Chondrocyte (in vitro differentiated cells): ENCODE results near the gene LYZ. TPM values are rescaled to one million over a fixed set of nuclear protein-coding genes. Genes with fewer than 3 reads are reported as not detected.

ENCODE experiments used
- DNase-seq: peaks from one replicate; pipeline ENCODE4 v3.0.0; 2021; ENCODE audit warnings: mixed read lengths, low spot score
- H3K27ac Mint-ChIP-seq: one replicate; pipeline ENCODE4 v1.8.0; 2021; ENCODE audit warnings: mild to moderate bottlenecking, moderate library complexity, mixed read lengths; ENCODE audit not compliant: unreplicated experiment
- H3K27me3 Mint-ChIP-seq: 2 replicates; pipeline ENCODE4 v1.8.0; 2021; ENCODE audit warnings: low read depth, mixed read lengths
- H3K36me3 Mint-ChIP-seq: 2 replicates; pipeline ENCODE4 v1.8.0; 2021; ENCODE audit warnings: low read depth, mixed read lengths
- H3K4me1 Mint-ChIP-seq: 2 replicates; pipeline ENCODE4 v1.8.0; 2021; ENCODE audit warnings: low read depth, mild to moderate bottlenecking, mixed read lengths
- H3K4me3 Mint-ChIP-seq: one replicate; pipeline ENCODE4 v1.8.0; 2021; ENCODE audit warnings: mild to moderate bottlenecking, moderate library complexity, mixed read lengths; ENCODE audit not compliant: unreplicated experiment
- H3K9me3 Mint-ChIP-seq: 2 replicates; pipeline ENCODE4 v1.8.0; 2021; ENCODE audit warnings: low read depth, mixed read lengths
- total RNA-seq: library from RNA; stranded (reverse); gene quantifications from 3 replicates; pipeline ENCODE4 v1.2.1, GENCODE V29; 2021
- TF ChIP-seq, protein P1 (sequence below): fragments of 200-600 bp; sonication (generic); IDR thresholded peaks from 2 replicates; pipeline ENCODE4 v1.5.0; 2021; ENCODE audit warnings: antibody characterized with exemption, mild to moderate bottlenecking, moderate library complexity

LYZ gene
- total RNA-seq, 1 donor from 2014 or later: not detected

DNA sequence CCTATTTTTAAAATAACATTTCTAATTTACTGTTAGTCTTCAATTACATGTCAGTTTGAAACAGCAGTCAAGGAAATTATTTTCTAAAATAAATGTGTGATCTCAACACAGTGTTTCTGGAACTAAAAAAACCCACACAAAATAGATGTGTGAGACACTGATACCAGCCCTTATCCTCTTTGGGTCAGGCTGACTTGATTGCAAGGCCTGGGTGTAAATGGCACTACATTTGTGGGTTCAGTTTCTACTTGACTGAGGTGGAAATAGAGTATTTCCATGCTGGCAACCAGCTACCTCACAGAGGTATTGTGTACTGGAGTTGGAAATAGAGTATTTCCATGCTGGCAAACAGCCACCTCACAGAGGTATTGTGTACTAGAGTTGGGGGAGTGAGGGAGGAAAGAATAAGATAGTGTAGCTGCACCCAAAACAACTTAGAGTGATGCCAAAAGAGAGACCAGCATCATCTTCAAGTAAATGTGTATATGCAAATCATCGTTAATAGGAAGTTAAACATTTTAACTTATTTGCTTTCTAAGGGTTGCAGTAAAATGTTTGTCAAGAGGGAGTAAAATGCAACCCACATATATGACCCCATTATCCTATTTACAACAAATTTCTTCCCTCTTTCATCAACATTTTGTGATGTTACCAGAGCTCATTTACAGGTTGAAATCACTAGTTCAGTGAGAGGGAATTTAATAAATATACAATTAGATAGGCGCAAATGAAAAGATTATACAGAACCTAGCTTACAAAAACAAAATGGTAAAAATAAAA lies 10.7 kb upstream of the LYZ start:
- Mint-ChIP-seq H3K4me3 (no peak overlapping the region), H3K27me3 (peaks cover 26% of the 10 kb centered on the region), H3K36me3 (peaks cover 4% of the 10 kb centered on the region), H3K4me1 (no peaks in the 10 kb centered on the region), H3K9me3 (no peaks in the 10 kb centered on the region), H3K27ac (no peak overlapping the region)
- no peak for DNase-seq
- TF ChIP-seq, protein P1, sequence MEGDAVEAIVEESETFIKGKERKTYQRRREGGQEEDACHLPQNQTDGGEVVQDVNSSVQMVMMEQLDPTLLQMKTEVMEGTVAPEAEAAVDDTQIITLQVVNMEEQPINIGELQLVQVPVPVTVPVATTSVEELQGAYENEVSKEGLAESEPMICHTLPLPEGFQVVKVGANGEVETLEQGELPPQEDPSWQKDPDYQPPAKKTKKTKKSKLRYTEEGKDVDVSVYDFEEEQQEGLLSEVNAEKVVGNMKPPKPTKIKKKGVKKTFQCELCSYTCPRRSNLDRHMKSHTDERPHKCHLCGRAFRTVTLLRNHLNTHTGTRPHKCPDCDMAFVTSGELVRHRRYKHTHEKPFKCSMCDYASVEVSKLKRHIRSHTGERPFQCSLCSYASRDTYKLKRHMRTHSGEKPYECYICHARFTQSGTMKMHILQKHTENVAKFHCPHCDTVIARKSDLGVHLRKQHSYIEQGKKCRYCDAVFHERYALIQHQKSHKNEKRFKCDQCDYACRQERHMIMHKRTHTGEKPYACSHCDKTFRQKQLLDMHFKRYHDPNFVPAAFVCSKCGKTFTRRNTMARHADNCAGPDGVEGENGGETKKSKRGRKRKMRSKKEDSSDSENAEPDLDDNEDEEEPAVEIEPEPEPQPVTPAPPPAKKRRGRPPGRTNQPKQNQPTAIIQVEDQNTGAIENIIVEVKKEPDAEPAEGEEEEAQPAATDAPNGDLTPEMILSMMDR: no peak

DNA sequence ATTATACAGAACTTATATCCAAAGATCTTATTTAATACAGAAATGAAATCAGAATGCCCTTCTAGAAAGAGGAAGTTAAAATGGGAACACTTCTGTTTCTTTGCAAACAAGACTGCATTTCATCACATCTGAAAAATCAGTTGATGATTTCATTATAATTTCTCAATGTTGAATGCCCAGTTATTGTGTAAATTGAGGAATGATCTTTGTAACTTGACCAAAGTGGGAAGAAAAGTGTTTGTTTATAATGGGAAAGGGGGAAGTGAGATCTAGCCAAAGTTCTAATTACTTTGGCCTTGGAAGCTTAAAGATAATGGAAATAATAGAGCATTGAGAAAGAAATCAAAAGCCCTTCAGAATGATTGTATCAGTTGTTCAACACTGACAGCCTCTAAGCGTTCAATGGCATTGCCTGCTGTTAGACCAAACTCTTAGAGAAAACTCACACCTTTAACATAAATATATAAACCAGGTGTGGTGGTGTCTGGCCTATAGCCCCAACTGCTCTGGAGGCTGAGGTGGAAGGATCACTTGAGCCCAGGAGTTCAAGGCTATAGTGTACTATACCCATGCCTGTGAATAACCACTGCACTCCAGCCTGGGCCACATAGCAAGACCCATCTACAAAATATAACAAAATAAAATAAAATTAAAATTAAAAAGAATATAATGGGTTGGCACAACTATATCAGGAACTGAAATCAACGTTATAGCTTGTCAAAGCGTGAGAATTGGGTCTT lies 9.9 kb upstream of the LYZ start:
- peaks cover 26% of the 10 kb centered on the region for H3K27me3 Mint-ChIP-seq
- no peak overlapping the region for H3K4me3 Mint-ChIP-seq
- peaks cover 1% of the 10 kb centered on the region for H3K36me3 Mint-ChIP-seq
- H3K9me3 Mint-ChIP-seq: no peaks in the 10 kb centered on the region
- TF ChIP-seq, protein P1: no peak
- no peak overlapping the region for H3K27ac Mint-ChIP-seq
- DNase-seq: no peak
- no peaks in the 10 kb centered on the region for H3K4me1 Mint-ChIP-seq

DNA sequence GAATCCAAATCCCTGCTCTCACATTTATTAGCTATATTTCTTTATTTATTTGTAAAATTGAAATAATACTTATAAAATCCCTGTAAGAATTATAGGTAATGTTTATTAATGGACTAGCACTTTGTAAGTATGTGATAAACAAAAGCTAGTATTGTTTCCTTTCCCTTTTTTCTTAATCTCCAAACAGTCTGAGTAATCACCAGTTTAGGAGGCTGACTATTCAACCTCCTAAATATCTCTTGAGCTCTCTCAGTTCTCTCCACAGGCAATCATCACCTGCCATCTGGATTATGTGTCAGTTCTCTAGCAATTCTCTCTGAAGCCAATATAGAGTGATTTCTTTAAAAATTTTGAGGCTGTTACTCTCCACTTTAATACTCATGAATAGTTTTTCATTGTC lies 9.2 kb upstream of the LYZ start:
- Mint-ChIP-seq H3K4me1 (no peaks in the 10 kb centered on the region), H3K27me3 (peaks cover 27% of the 10 kb centered on the region), H3K36me3 (peaks cover 1% of the 10 kb centered on the region), H3K27ac (no peak overlapping the region), H3K9me3 (no peaks in the 10 kb centered on the region), H3K4me3 (no peak overlapping the region)
- DNase-seq: no peak
- TF ChIP-seq, protein P1: no peak

DNA sequence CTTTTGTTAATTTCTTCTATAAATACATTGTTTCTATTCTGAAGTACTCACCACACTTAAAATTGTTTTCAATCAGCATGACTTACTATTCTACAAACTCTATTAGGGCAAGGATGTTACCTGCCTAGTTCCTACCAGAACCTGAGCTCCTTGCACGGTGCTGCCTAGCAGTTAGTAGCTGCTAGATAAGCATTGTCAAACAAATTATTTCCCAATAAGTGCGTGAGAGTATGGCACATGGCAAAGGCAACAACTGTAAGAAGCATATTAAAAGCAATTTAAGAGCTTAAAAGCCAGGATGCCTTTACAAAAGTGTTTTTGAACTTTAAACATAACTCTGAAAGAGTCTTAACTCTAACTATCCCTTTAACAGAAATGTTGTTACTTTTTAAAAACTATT lies 8.2 kb upstream of the LYZ start:
- no peak overlapping the region for H3K27ac Mint-ChIP-seq
- no peak overlapping the region for H3K4me3 Mint-ChIP-seq
- no peak for DNase-seq
- no peaks in the 10 kb centered on the region for H3K4me1 Mint-ChIP-seq
- H3K36me3 Mint-ChIP-seq: peaks cover 1% of the 10 kb centered on the region
- TF ChIP-seq, protein P1: no peak
- no peaks in the 10 kb centered on the region for H3K9me3 Mint-ChIP-seq
- peaks cover 20% of the 10 kb centered on the region for H3K27me3 Mint-ChIP-seq

DNA sequence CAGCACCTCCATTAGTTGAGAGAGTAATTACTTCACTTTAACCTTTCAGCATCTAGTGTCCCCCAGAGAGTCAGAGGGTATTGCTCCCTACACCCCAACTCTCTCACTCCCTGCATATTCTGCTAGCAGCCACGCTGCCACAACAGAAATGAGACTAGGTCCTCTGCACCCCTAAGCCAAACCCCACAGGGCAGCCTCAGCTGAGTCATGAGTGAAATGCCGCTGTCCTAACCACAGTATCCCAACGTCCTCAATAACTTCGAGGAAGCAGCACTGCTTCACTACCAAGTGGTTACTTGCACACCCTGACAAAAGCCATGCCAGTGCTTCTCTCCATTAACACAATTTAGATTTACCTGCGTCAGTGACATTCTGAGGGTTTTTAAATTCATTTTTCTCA lies 6.9 kb upstream of the LYZ start:
- Mint-ChIP-seq H3K4me3 (no peak overlapping the region), H3K9me3 (no peaks in the 10 kb centered on the region), H3K27ac (no peak overlapping the region)

More for the DNA sequence above, 6.9 kb upstream of the LYZ start:
- TF ChIP-seq, protein P1: no peak
- H3K27me3 Mint-ChIP-seq: peaks cover 20% of the 10 kb centered on the region
- H3K36me3 Mint-ChIP-seq: peaks cover 1% of the 10 kb centered on the region
- DNase-seq: no peak
- no peaks in the 10 kb centered on the region for H3K4me1 Mint-ChIP-seq
